A549 (cell line): ENCODE data around the gene NPTX2. TPM values are rescaled to one million over a fixed set of nuclear protein-coding genes. Genes with fewer than 3 reads are reported as not detected.

Experiments used
- ATAC-seq, 2 experiments: fragments of 200-7000 bp in 1 of 2; fragments of >200 bp in 1 of 2; cut with Nextera tagmentation in 1 of 2; cut with Tn5 transposase in 1 of 2; 3 replicates each; pipeline versions ENCODE4 v1.8.0 to v1.9.1; 2018 to 2020; ENCODE audit warnings: mild to moderate bottlenecking in 1 of 2, moderate library complexity in 1 of 2
- CTCF ChIA-PET: fragments of 300-600 bp; sonication (Branson Sonifier 250); formaldehyde crosslinking; extraction: SDS; loops from one replicate; lab custom pipeline; 2021; ENCODE audit warnings: antibody characterized with exemption, inconsistent platforms; lab: Yijun Ruan, JAX
- POLR2A ChIA-PET: fragments of 350-600 bp; formaldehyde crosslinking; extraction: SDS; loops from one replicate; lab custom pipeline; 2021; ENCODE audit warnings: antibody characterized with exemption, inconsistent platforms; lab: Yijun Ruan, JAX
- DNase-seq, 2 experiments: peaks; one replicate each; pipeline versions ENCODE4 v3.0.0 to v3.0.0-alpha.2; 2011 to 2016; ENCODE audit warnings: low read depth in 1 of 2, low spot score in 1 of 2
- FAIRE-seq: peaks from 2 replicates; lab custom pipeline; 2011; peaks lifted over from hg19 to GRCh38; lab: Jason Lieb, UNC
- H3K27ac ChIP-seq, 2 experiments: fragments of >200 bp; sonication (Bioruptor Twin); formaldehyde crosslinking; 3 replicates each; pipeline ENCODE4 v1.5.1; 2016 to 2017
- H3K4me1 ChIP-seq: fragments of >200 bp; sonication (Bioruptor Twin); formaldehyde crosslinking; 3 replicates; pipeline ENCODE4 v1.6.1; 2016
- H3K4me2 ChIP-seq: fragments of >200 bp; sonication (Bioruptor Twin); formaldehyde crosslinking; 3 replicates; pipeline ENCODE4 v1.6.1; 2016
- H3K4me3 ChIP-seq: fragments of >200 bp; sonication (Bioruptor Twin); formaldehyde crosslinking; 3 replicates; pipeline ENCODE4 v1.5.1; 2016
- H3K9me3 ChIP-seq: fragments of >200 bp; sonication (Bioruptor Twin); formaldehyde crosslinking; 3 replicates; pipeline ENCODE4 v1.6.1; 2016
- CBX8 ChIP-seq: fragments of 200-600 bp; sonication (generic); IDR thresholded peaks from 2 replicates; pipeline ENCODE4 v1.6.1; 2016
- CHD4 ChIP-seq: fragments of 200-600 bp; sonication (generic); IDR thresholded peaks from 2 replicates; pipeline ENCODE4 v1.6.1; 2016; ENCODE audit warnings: antibody characterized with exemption, mild to moderate bottlenecking, borderline replicate concordance
- EHF ChIP-seq: fragments of 250-450 bp; sonication (Bioruptor Pico); IDR thresholded peaks from 2 replicates; pipeline ENCODE4 v1.5.0; 2020; ENCODE audit warnings: mild to moderate bottlenecking
- EHMT2 ChIP-seq: fragments of 200-600 bp; sonication (generic); IDR thresholded peaks from 2 replicates; pipeline ENCODE4 v1.6.1; 2016; ENCODE audit warnings: antibody characterized with exemption, low read depth, mild to moderate bottlenecking, moderate library complexity
- EP300 ChIP-seq, 2 experiments: fragments of >200 bp; sonication (Bioruptor Twin); formaldehyde crosslinking; IDR thresholded peaks; 2 replicates in 1 of 2; 3 replicates in 1 of 2; pipeline ENCODE4 v1.6.1; 2016 to 2017
- FOSL2 ChIP-seq, 2 experiments: fragments of 450-650 bp in 1 of 2; fragments of >200 bp in 1 of 2; sonication (Bioruptor Twin) in 1 of 2; formaldehyde crosslinking; IDR thresholded peaks; 2 replicates each; pipeline versions ENCODE4 v1.5.0 to v1.6.1; 2016 to 2020; ENCODE audit warnings: mild to moderate bottlenecking in 1 of 2, moderate library complexity in 1 of 2
- HEYL ChIP-seq: fragments of 250-450 bp; sonication (Bioruptor Pico); IDR thresholded peaks from 2 replicates; pipeline ENCODE4 v1.8.0; 2021; ENCODE audit warnings: mild to moderate bottlenecking, moderate library complexity
- HOXA7 ChIP-seq: fragments of 250-450 bp; sonication (Bioruptor Pico); IDR thresholded peaks from 2 replicates; pipeline ENCODE4 v1.5.0; 2020; ENCODE audit warnings: mild to moderate bottlenecking, moderate library complexity
- KDM1A ChIP-seq: fragments of 200-600 bp; sonication (generic); IDR thresholded peaks from 2 replicates; pipeline ENCODE4 v1.6.1; 2016; ENCODE audit warnings: low read depth, mild to moderate bottlenecking
- MAFK ChIP-seq: fragments of 450-650 bp; IDR thresholded peaks from 2 replicates; pipeline ENCODE4 v1.6.1; 2014; ENCODE audit not compliant: partially characterized antibody
- NFE2L2 ChIP-seq: fragments of 150-350 bp; conservative IDR thresholded peaks from 2 replicates; pipeline ENCODE4 v1.6.1; 2014; ENCODE audit warnings: low read length
- NPAS2 ChIP-seq: fragments of 250-450 bp; sonication (Bioruptor Pico); IDR thresholded peaks from 2 replicates; pipeline ENCODE4 v1.8.0; 2022; ENCODE audit warnings: mild to moderate bottlenecking, moderate library complexity, borderline replicate concordance
- POLR2AphosphoS2 ChIP-seq: conservative IDR thresholded peaks from 2 replicates; pipeline ENCODE4 v1.6.1; 2012; ENCODE audit warnings: low read length, improper control_type of control experiment, inconsistent platforms
- RAD21 ChIP-seq, 2 experiments: fragments of >200 bp in 1 of 2; sonication (Bioruptor Twin) in 1 of 2; formaldehyde crosslinking in 1 of 2; IDR thresholded peaks in 1 of 2; conservative IDR thresholded peaks in 1 of 2; 2 replicates in 1 of 2; 3 replicates in 1 of 2; pipeline ENCODE4 v1.6.1; 2012 to 2018; ENCODE audit warnings: inconsistent platforms in 1 of 2
- RARB ChIP-seq: fragments of 250-450 bp; sonication (Bioruptor Pico); IDR thresholded peaks from 2 replicates; pipeline ENCODE4 v1.8.0; 2021; ENCODE audit warnings: mild to moderate bottlenecking, moderate library complexity
- RFX5 ChIP-seq: fragments of 450-650 bp; IDR thresholded peaks from 2 replicates; pipeline ENCODE4 v1.7.1; 2014; ENCODE audit warnings: antibody characterized with exemption, mild to moderate bottlenecking, moderate library complexity
- RNF2 ChIP-seq: fragments of 200-600 bp; sonication (generic); IDR thresholded peaks from 2 replicates; pipeline ENCODE4 v1.6.1; 2016; ENCODE audit warnings: low read depth, mild to moderate bottlenecking, antibody characterized with exemption, moderate library complexity, borderline replicate concordance
- SMC3 ChIP-seq: fragments of >200 bp; sonication (Bioruptor Twin); formaldehyde crosslinking; IDR thresholded peaks from 3 replicates; pipeline ENCODE4 v1.6.1; 2018; ENCODE audit warnings: inconsistent platforms
- ZFP36 ChIP-seq: fragments of 450-650 bp; IDR thresholded peaks from 2 replicates; pipeline ENCODE4 v1.6.1; 2014; ENCODE audit warnings: borderline replicate concordance; ENCODE audit not compliant: partially characterized antibody
- ZSCAN20 ChIP-seq: fragments of 250-450 bp; sonication (Bioruptor Pico); IDR thresholded peaks from 2 replicates; pipeline ENCODE4 v1.8.0; 2022; ENCODE audit warnings: mild to moderate bottlenecking, moderate library complexity
- WGBS: methylation state at CpG from one replicate; pipeline ENCODE4 v1.1.6; 2017; ENCODE audit errors: missing lambda C conversion rate; 5-methylcytosine and 5-hydroxymethylcytosine counted together
- polyA plus RNA-seq, 4 experiments: library from polyadenylated mRNA; depleted of rRNA in 3 of 4; stranded (reverse); fragments of >200 nt; fragmentation: RNase III in 1 of 4; extraction: RNeasy Plus Mini Kit Qiagen cat#74134 plus additional on column Dnase treatment in 1 of 4; gene quantifications; 2 replicates in 3 of 4; 3 replicates in 1 of 4; pipeline ENCODE4 v1.2.3, GENCODE V29; 2011 to 2017
- TF ChIP-seq, protein P1 (sequence below): fragments of 250-450 bp; sonication (Bioruptor Pico); IDR thresholded peaks from 2 replicates; pipeline ENCODE4 v1.5.0; 2021; ENCODE audit warnings: mild to moderate bottlenecking, moderate library complexity, borderline replicate concordance
- TF ChIP-seq, protein P2 (sequence below): fragments of >200 bp; sonication (Bioruptor Twin); formaldehyde crosslinking; IDR thresholded peaks from 3 replicates; pipeline ENCODE4 v1.6.1; 2016

Gene NPTX2
- polyA plus RNA-seq, 2 of the 4 experiments (the other 2 are of a cell fraction): not detected

DNA sequence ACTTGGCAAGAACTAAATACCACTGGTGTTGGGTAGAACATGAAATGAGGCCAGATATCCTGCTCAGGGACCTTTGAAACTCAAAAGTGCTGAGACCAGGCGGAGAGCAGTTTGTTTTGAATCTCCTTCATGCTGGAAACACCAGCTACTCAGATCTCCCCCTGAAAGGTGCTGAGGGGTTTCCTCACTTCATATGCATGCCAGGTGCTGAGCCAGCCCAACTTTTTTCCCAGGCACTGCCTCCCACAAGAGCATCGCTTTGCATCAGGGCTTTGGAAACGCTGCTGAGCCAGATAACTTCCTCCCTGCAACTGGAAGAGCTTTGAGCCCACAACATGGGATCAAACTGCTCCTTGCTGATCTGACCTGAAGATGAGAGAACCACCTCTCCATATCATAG, 13.7 kb downstream of the NPTX2 start:
- Histone ChIP-seq H3K4me2 (no peak overlapping the region), H3K4me1 (no peaks in the 10 kb centered on the region), H3K4me3 (no peak overlapping the region)
- 0% methylated on average over 2 of the region's 3 CpGs for WGBS
- TF ChIP-seq, protein P1, sequence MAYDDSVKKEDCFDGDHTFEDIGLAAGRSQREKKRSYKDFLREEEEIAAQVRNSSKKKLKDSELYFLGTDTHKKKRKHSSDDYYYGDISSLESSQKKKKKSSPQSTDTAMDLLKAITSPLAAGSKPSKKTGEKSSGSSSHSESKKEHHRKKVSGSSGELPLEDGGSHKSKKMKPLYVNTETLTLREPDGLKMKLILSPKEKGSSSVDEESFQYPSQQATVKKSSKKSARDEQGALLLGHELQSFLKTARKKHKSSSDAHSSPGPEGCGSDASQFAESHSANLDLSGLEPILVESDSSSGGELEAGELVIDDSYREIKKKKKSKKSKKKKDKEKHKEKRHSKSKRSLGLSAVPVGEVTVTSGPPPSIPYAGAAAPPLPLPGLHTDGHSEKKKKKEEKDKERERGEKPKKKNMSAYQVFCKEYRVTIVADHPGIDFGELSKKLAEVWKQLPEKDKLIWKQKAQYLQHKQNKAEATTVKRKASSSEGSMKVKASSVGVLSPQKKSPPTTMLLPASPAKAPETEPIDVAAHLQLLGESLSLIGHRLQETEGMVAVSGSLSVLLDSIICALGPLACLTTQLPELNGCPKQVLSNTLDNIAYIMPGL (CRISPR knock-in tag): no peak
- TF ChIP-seq, protein P2, sequence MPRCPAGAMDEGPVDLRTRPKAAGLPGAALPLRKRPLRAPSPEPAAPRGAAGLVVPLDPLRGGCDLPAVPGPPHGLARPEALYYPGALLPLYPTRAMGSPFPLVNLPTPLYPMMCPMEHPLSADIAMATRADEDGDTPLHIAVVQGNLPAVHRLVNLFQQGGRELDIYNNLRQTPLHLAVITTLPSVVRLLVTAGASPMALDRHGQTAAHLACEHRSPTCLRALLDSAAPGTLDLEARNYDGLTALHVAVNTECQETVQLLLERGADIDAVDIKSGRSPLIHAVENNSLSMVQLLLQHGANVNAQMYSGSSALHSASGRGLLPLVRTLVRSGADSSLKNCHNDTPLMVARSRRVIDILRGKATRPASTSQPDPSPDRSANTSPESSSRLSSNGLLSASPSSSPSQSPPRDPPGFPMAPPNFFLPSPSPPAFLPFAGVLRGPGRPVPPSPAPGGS: no peak
- TF ChIP-seq, all 56 proteins: peak for 0
- no peak overlapping the region for H3K27ac ChIP-seq
- 0 out of 3 replicates have a peak, but pooled peaks cover 9% of the 10 kb centered on the region for H3K9me3 ChIP-seq
- no peak for FAIRE-seq
- CTCF ChIA-PET: interaction anchor here (0.5 to 1.1 kb wide), 2 partner anchors 10 to 131 kb away, joined by 3 read pairs; no protein-coding TSS in a partner anchor
- no peak for DNase-seq
- POLR2A ChIA-PET: no interaction called here
- ATAC-seq: no peak

DNA sequence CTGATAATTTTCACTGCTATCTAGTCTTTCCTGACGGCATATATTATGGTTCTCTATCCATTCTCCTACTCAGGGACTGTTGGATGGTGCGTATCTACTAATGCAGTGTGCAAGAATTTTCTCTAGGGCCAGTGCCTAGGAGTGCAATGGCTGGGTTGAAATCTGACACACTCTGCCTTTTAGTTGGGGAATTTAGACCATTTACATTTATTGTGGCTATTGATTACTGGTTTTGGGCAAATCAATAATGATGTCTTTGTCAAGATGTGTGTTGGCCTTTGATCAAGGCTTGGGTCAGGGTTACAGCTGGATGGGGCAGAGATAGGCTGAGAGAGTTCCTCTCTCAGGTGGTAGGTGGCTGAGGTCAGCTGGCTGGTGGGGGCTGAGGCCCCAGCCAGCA, 21.8 kb downstream of the NPTX2 start:
- POLR2A ChIA-PET: no interaction called here
- no peaks in the 10 kb centered on the region for H3K4me1 ChIP-seq
- H3K9me3 ChIP-seq: peaks cover 19% of the 10 kb centered on the region
- DNase-seq (no peak), FAIRE-seq (no peak), ATAC-seq (no peak)
- CTCF ChIA-PET: interaction anchor here (0.8 kb wide), 1 partner anchor 107 kb away, joined by 3 read pairs; no protein-coding TSS in a partner anchor
- TF ChIP-seq CBX8: no peak
- no peak overlapping the region for H3K4me3 ChIP-seq
- H3K27ac ChIP-seq: no peak overlapping the region
- no peak overlapping the region for H3K4me2 ChIP-seq
- WGBS: 22% methylated on average over 2 of the region's 2 CpGs

DNA sequence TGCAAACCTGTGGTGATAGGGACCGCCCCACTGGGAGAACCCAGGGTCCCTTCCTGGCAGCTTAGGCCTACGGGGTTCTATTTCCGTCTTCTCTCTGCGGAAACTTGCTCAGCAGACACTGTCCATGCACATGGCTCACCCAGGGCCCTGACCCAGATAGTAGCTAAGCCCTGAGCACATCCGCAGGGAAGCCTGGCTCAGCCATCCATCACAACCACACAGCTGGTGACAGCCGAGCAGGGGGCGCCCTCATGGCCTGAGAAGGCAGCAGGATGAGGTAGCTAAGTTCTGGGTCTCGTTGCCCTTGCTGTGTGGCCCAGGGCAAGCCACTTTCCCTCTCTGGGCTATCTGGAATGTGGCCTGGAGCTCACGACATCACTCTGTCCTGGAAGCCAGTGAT, 23.3 kb downstream of the NPTX2 start:
- POLR2A ChIA-PET: no interaction called here
- no peak for ATAC-seq
- no peak for DNase-seq
- Histone ChIP-seq H3K27ac (no peak overlapping the region), H3K4me3 (no peak overlapping the region), H3K4me1 (no peaks in the 10 kb centered on the region), H3K9me3 (peaks cover 19% of the 10 kb centered on the region), H3K4me2 (no peak overlapping the region)
- no peak for FAIRE-seq
- CTCF ChIA-PET: interaction anchor here (0.6 to 0.8 kb wide), 2 partner anchors 10 to 62 kb away, joined by 3 to 5 read pairs; no protein-coding TSS in a partner anchor
- 42% methylated on average over 8 of the region's 9 CpGs for WGBS
- no peak for TF ChIP-seq EP300 (IDR thresholded peaks at IDR 0.05)
- TF ChIP-seq RARB: no peak
- TF ChIP-seq ZSCAN20 (CRISPR knock-in tag): no peak
- TF ChIP-seq POLR2AphosphoS2: no peak
- no peak for TF ChIP-seq RFX5

DNA sequence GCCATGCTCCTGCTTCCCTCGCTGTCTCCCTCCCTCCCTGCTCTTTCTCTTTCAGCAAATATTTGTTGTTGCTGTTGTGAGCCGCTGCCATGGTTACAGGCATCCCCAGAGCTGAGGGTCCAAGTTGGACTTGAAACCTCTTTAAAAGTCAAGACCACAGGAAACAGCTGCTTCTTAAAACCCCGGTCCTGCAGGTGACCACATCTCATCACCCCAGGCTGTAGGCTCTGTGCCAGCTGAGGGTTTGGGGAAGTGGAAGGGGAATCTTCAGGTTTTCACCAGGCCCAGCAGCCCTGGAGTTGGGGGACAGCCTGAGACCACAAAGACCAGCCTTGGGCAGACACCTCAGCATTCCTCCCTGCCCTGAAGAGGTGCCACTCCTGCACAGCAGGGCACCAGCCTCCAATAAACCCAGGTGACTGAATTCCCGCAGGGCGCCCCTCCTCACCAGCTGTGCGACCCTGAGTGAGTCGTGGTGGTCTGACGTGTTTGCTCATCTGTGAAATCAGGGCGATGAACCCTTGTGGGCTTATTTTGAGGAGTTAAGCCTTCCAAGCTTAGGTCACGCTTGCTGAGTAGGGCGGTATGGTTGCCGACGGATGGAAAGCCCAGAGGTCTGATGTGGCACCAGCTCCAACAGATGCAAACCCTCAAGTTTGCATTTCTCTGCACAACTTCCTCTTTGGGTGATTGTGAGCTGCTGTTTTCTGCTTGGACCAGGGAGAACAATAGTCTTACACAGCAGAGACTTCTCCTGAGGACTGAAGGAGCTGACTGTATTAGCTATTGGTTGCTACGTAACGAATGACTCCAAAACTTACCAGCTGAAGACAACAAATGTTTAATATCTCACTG, 24.8 kb downstream of the NPTX2 start:
- TF ChIP-seq CBX8: no peak
- no peak for TF ChIP-seq HOXA7 (CRISPR knock-in tag)
- no peak for TF ChIP-seq HEYL (CRISPR knock-in tag)
- no peak for TF ChIP-seq CHD4
- TF ChIP-seq FOSL2 (IDR thresholded peaks at IDR 0.05): no peak
- no peak for TF ChIP-seq FOSL2 (CRISPR knock-in tag; IDR thresholded peaks at IDR 0.05)
- no peak for TF ChIP-seq NFE2L2
- no peak for TF ChIP-seq RAD21 (conservative IDR thresholded peaks at IDR 0.05 in 1 of 2, IDR thresholded peaks at IDR 0.05 in 1 of 2)
- TF ChIP-seq, protein P2: no peak
- no peak for TF ChIP-seq SMC3
- TF ChIP-seq RNF2: no peak
- TF ChIP-seq RARB: no peak
- no peak for TF ChIP-seq EHF (CRISPR knock-in tag)
- TF ChIP-seq KDM1A: no peak
- TF ChIP-seq NPAS2 (CRISPR knock-in tag): no peak
- no peak for TF ChIP-seq ZFP36
- no peak for TF ChIP-seq MAFK
- TF ChIP-seq EHMT2: no peak
- peaks cover 19% of the 10 kb centered on the region for H3K9me3 ChIP-seq
- WGBS: 26% methylated on average over 12 of the region's 15 CpGs
- H3K4me2 ChIP-seq: no peak overlapping the region
- POLR2A ChIA-PET: no interaction called here
- CTCF ChIA-PET: interaction anchor here (1.3 kb wide), 1 partner anchor 8 kb away, joined by 3 read pairs; no protein-coding TSS in a partner anchor
- H3K27ac ChIP-seq: no peak overlapping the region
- no peak overlapping the region for H3K4me3 ChIP-seq
- FAIRE-seq (no peak), DNase-seq (no peak), ATAC-seq (no peak; a peak in 1 of 6 replicates)
- no peaks in the 10 kb centered on the region for H3K4me1 ChIP-seq
